Measurements from ENCODE around the gene SRGAP1. TPM values are rescaled to one million over a fixed set of nuclear protein-coding genes. Genes with fewer than 3 reads are reported as not detected.

SRGAP1 gene
- total RNA-seq, 1 donor from 2014 or later, result 9.7 TPM

- no peaks in the 10 kb centered on the region for H3K36me3 Mint-ChIP-seq
- DNase-seq (ENCODE audit: low spot score in 2 of 2, unreplicated experiment in 2 of 2), result no peak
- H3K4me1 Mint-ChIP-seq, result peaks cover 2% of the 10 kb centered on the region
Observed at GRCh38 chr12:64177001-64177400, 332.5 kb downstream of the SRGAP1 start.

DNA sequence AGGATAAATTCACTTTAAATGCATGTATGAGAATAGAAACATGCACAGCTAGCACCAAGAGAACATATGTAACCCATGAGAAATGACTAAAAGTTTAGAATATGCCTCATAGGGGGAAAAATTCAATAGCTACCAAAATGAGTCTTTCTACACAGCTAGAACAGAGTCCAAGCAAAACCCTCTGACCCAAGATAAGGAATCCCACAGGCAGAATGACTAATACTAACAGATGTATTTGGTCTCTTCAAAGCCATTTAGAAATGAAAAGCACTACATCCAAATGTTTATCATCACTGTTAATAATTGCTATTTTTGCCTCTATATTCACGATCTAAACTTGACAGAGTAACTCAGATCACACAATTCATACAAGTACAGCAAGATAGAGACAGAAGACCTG is 333.6 kb downstream of the SRGAP1 start:
- H3K4me3 Mint-ChIP-seq, result no peak overlapping the region
- no peak overlapping the region for H3K27ac Mint-ChIP-seq
- H3K36me3 Mint-ChIP-seq, result no peaks in the 10 kb centered on the region
- peaks cover 2% of the 10 kb centered on the region for H3K27me3 Mint-ChIP-seq (ENCODE audit: low read depth)
- TF ChIP-seq CTCF (IDR thresholded peaks at IDR 0.05; ENCODE audit: unreplicated experiment), result no peak
- H3K4me1 Mint-ChIP-seq, result peaks cover 2% of the 10 kb centered on the region
- no peaks in the 10 kb centered on the region for H3K9me3 Mint-ChIP-seq
- no peak for DNase-seq (ENCODE audit: low spot score in 2 of 2, unreplicated experiment in 2 of 2)

More at GRCh38 chr12:64177001-64177400, 332.5 kb downstream of the SRGAP1 start:
- TF ChIP-seq CTCF (IDR thresholded peaks at IDR 0.05; ENCODE audit: unreplicated experiment), result no peak
- Mint-ChIP-seq H3K27ac (no peak overlapping the region), H3K27me3 (ENCODE audit: low read depth) (peaks cover 2% of the 10 kb centered on the region), H3K4me3 (no peak overlapping the region), H3K9me3 (no peaks in the 10 kb centered on the region)

- Mint-ChIP-seq H3K27ac (no peak overlapping the region), H3K4me1 (peaks cover 2% of the 10 kb centered on the region), H3K36me3 (no peaks in the 10 kb centered on the region), H3K4me3 (no peak overlapping the region), H3K27me3 (ENCODE audit: low read depth) (peaks cover 2% of the 10 kb centered on the region), H3K9me3 (no peaks in the 10 kb centered on the region)
- DNase-seq (ENCODE audit: low spot score in 2 of 2, unreplicated experiment in 2 of 2), result no peak
- no peak for TF ChIP-seq CTCF (IDR thresholded peaks at IDR 0.05; ENCODE audit: unreplicated experiment)
Observed at GRCh38 chr12:64180951-64181350, 336.5 kb downstream of the SRGAP1 start.

DNA sequence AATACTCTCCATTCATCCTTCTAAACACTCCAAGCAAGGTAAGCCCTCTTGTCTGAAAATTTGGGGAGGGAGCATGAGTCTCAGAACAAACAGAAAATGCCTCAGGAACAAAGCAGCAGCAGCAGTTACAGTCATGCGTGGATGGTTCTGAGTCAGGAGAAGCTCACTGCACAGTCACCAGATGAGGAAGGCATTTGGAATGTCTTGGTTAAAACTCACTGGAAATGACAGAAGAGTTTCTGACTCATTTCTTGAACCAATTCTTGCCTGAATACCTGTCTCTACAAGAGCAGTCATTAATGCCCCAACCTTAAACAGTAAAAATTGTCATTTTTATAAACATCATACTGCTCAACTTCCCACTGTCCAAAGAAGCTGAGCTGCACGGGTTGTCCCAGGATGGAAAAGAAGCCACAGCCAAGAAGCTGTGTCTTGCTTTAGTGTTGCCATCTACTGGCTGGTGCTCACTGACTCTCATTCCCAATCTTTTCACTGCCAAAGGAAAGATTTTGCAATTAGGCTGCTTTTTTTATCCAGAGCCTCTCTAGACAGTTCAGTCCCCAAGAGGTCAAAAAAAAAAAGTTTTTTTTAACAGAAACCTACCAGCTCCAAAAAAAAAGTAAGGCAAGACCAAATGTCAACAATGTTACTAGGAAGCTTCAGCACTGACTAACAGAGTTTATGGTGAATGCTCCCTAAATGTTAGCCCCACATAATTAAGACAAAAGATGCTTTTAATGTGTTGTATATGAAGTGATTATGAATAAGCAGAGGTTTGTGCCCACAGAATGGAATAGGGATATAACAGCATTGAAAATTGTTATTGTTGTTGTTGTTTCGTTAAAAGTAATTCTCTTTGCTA is 337.2 kb downstream of the SRGAP1 start:
- no peak for DNase-seq (ENCODE audit: low spot score in 2 of 2, unreplicated experiment in 2 of 2)
- Mint-ChIP-seq H3K4me3 (no peak overlapping the region), H3K4me1 (peaks cover 2% of the 10 kb centered on the region), H3K27ac (no peak overlapping the region), H3K27me3 (ENCODE audit: low read depth) (peaks cover under 1% of the 10 kb centered on the region), H3K9me3 (no peaks in the 10 kb centered on the region), H3K36me3 (no peaks in the 10 kb centered on the region)
- TF ChIP-seq CTCF (IDR thresholded peaks at IDR 0.05; ENCODE audit: unreplicated experiment), result no peak

- Mint-ChIP-seq H3K9me3 (no peaks in the 10 kb centered on the region), H3K4me1 (no peaks in the 10 kb centered on the region), H3K27me3 (ENCODE audit: low read depth) (no peaks in the 10 kb centered on the region), H3K4me3 (no peak overlapping the region), H3K27ac (no peak overlapping the region), H3K36me3 (no peaks in the 10 kb centered on the region)
- DNase-seq (ENCODE audit: low spot score in 2 of 2, unreplicated experiment in 2 of 2), result no peak
- TF ChIP-seq CTCF (IDR thresholded peaks at IDR 0.05; ENCODE audit: unreplicated experiment), result no peak
Observed at GRCh38 chr12:64184216-64184615, 339.7 kb downstream of the SRGAP1 start.

Data from mesothelial cell of epicardium (in vitro differentiated cells).